ENCODE measurements around the gene CDC42BPA. TPM values are rescaled to one million over a fixed set of nuclear protein-coding genes. Genes with fewer than 3 reads are reported as not detected.

CDC42BPA gene
- total RNA-seq, 3 donors from 2014 or later, result 39.8 to 54.7 (median 46.7) TPM

- H3K4me1 ChIP-seq, result no peaks in the 10 kb centered on the region
- peak overlapping the region in 1 of 2 donors; percentile 13 for H3K27ac ChIP-seq
- peaks cover 0 to 6% of the 10 kb centered on the region in 2 donors for H3K9me3 ChIP-seq
- no peaks in the 10 kb centered on the region for H3K27me3 ChIP-seq
- DNase-seq (ENCODE audit: low spot score in 2 of 2), result peak in 1 of 2 donors; percentile 8
- intact Hi-C loops (cut with DNase I; ENCODE audit: low total_unique reads), result no loop called here
- H3K4me3 ChIP-seq, result no peak overlapping the region
- TF ChIP-seq, protein P1, sequence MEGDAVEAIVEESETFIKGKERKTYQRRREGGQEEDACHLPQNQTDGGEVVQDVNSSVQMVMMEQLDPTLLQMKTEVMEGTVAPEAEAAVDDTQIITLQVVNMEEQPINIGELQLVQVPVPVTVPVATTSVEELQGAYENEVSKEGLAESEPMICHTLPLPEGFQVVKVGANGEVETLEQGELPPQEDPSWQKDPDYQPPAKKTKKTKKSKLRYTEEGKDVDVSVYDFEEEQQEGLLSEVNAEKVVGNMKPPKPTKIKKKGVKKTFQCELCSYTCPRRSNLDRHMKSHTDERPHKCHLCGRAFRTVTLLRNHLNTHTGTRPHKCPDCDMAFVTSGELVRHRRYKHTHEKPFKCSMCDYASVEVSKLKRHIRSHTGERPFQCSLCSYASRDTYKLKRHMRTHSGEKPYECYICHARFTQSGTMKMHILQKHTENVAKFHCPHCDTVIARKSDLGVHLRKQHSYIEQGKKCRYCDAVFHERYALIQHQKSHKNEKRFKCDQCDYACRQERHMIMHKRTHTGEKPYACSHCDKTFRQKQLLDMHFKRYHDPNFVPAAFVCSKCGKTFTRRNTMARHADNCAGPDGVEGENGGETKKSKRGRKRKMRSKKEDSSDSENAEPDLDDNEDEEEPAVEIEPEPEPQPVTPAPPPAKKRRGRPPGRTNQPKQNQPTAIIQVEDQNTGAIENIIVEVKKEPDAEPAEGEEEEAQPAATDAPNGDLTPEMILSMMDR (IDR thresholded peaks at IDR 0.05), result no peak
- TF ChIP-seq POLR2A (IDR thresholded peaks at IDR 0.05) (no peak), POLR2AphosphoS5 (IDR thresholded peaks at IDR 0.05) (no peak)
- H3K36me3 ChIP-seq, result no peaks in the 10 kb centered on the region
Measured at GRCh38 chr1:226950871-226951270, 367.4 kb downstream of the CDC42BPA start.

GRCh38 chr1:226950316-226950715 is 368.0 kb downstream of the CDC42BPA start:
- H3K4me1 ChIP-seq, result no peaks in the 10 kb centered on the region
- H3K27me3 ChIP-seq, result no peaks in the 10 kb centered on the region
- H3K36me3 ChIP-seq, result no peaks in the 10 kb centered on the region
- no peak overlapping the region for H3K4me3 ChIP-seq
- no peak for DNase-seq (ENCODE audit: low spot score in 2 of 2)
- no peak for TF ChIP-seq POLR2A (IDR thresholded peaks at IDR 0.05)
- H3K27ac ChIP-seq, result no peak overlapping the region
- intact Hi-C loops (cut with DNase I; ENCODE audit: low total_unique reads), result no loop called here
- H3K9me3 ChIP-seq, result peaks cover 0 to 6% of the 10 kb centered on the region in 2 donors

GRCh38 chr1:226949401-226949800 is 368.9 kb downstream of the CDC42BPA start:
- DNase-seq (ENCODE audit: low spot score in 2 of 2), result no peak
- Histone ChIP-seq H3K9me3 (peaks cover 0 to 6% of the 10 kb centered on the region in 2 donors), H3K4me1 (no peaks in the 10 kb centered on the region), H3K27me3 (no peaks in the 10 kb centered on the region), H3K36me3 (no peaks in the 10 kb centered on the region), H3K27ac (no peak overlapping the region), H3K4me3 (no peak overlapping the region)
- intact Hi-C loops (cut with DNase I; ENCODE audit: low total_unique reads), result no loop called here
- TF ChIP-seq, protein P1 (IDR thresholded peaks at IDR 0.05), result no peak
- TF ChIP-seq POLR2AphosphoS5 (IDR thresholded peaks at IDR 0.05), result no peak
- TF ChIP-seq POLR2A (IDR thresholded peaks at IDR 0.05), result no peak

DNA sequence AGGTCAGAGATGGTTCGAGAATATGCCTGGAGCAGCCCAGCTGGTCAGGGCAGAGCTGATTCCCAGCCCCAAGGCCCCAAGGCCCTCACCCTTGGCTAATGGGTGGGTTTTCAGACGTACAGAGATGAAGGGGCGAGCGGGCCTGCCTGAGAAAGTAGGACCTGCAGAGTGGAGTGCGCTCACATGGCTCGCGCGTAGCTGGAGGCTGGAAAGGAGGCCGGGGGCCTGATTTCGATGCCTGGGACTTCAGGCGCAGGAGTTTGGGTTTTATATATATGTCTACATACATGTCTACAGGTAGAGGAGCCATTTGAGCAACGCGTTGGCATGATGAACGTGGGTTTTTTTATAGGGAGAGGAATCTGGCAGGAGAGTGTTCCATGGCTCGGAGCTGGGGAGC is 369.3 kb downstream of the CDC42BPA start:
- Histone ChIP-seq H3K27ac (no peak overlapping the region), H3K27me3 (no peaks in the 10 kb centered on the region), H3K36me3 (no peaks in the 10 kb centered on the region), H3K4me3 (no peak overlapping the region), H3K4me1 (no peaks in the 10 kb centered on the region), H3K9me3 (peaks cover 0 to 6% of the 10 kb centered on the region in 2 donors)
- no peak for DNase-seq (ENCODE audit: low spot score in 2 of 2)
- TF ChIP-seq POLR2AphosphoS5 (IDR thresholded peaks at IDR 0.05) (no peak), POLR2A (IDR thresholded peaks at IDR 0.05) (no peak)
- intact Hi-C loops (cut with DNase I; ENCODE audit: low total_unique reads), result no loop called here

- Histone ChIP-seq H3K4me3 (no peak overlapping the region), H3K27me3 (no peaks in the 10 kb centered on the region), H3K4me1 (no peaks in the 10 kb centered on the region), H3K27ac (no peak overlapping the region), H3K9me3 (peaks cover 0 to 6% of the 10 kb centered on the region in 2 donors), H3K36me3 (no peaks in the 10 kb centered on the region)
- no peak for TF ChIP-seq POLR2AphosphoS5 (IDR thresholded peaks at IDR 0.05)
- TF ChIP-seq, protein P1 (IDR thresholded peaks at IDR 0.05), result no peak
- no peak for TF ChIP-seq POLR2A (IDR thresholded peaks at IDR 0.05)
- intact Hi-C loops (cut with DNase I; ENCODE audit: low total_unique reads), result no loop called here
- DNase-seq (ENCODE audit: low spot score in 2 of 2), result no peak
Measured at GRCh38 chr1:226948480-226948879, 369.8 kb downstream of the CDC42BPA start.

GRCh38 chr1:226948051-226948450 is 370.2 kb downstream of the CDC42BPA start:
- Histone ChIP-seq H3K9me3 (peaks cover 0 to 6% of the 10 kb centered on the region in 2 donors), H3K27me3 (no peaks in the 10 kb centered on the region), H3K27ac (no peak overlapping the region), H3K4me3 (no peak overlapping the region), H3K4me1 (no peaks in the 10 kb centered on the region), H3K36me3 (no peaks in the 10 kb centered on the region)
- DNase-seq (ENCODE audit: low spot score in 2 of 2), result no peak
- intact Hi-C loops (cut with DNase I; ENCODE audit: low total_unique reads), result no loop called here
- TF ChIP-seq, protein P1 (IDR thresholded peaks at IDR 0.05), result no peak
- TF ChIP-seq POLR2A (IDR thresholded peaks at IDR 0.05), result no peak
- no peak for TF ChIP-seq POLR2AphosphoS5 (IDR thresholded peaks at IDR 0.05)
